CD4-positive, alpha-beta T cell (primary cell): ENCODE measurements around the gene SLC12A9. TPM values are rescaled to one million over a fixed set of nuclear protein-coding genes. Genes with fewer than 3 reads are reported as not detected.

ENCODE experiments used
- ATAC-seq: fragments of 200-7000 bp; cut with Tn5 transposase; one replicate; pipeline ENCODE4 v1.10.0; 2022; ENCODE audit warnings: mild to moderate bottlenecking; ENCODE audit not compliant: poor library complexity
- CTCF ChIA-PET: fragments of 350-600 bp; sonication (Branson Sonifier 250); formaldehyde crosslinking; loops from one replicate; lab custom pipeline; 2021; ENCODE audit warnings: antibody characterized with exemption, inconsistent platforms; lab: Charles Lee
- POLR2A ChIA-PET: fragments of 350-600 bp; sonication (Branson Sonifier 250); formaldehyde crosslinking; loops from one replicate; lab custom pipeline; 2021; ENCODE audit warnings: antibody characterized with exemption, inconsistent platforms; lab: Charles Lee
- DNase-seq, 14 experiments: peaks; one replicate each; pipeline ENCODE4 v3.0.0-alpha.2; 2013 to 2020; ENCODE audit warnings: mixed read lengths in 2 of 14
- H3K27ac ChIP-seq, 2 donors: one replicate each; pipeline versions ENCODE4 v1.5.1 to v1.7.0; 2013; ENCODE audit warnings: low read length in 2 of 2, low read depth in 1 of 2, mild to moderate bottlenecking in 1 of 2
- H3K27me3 ChIP-seq, 2 experiments: 1 replicate in 1 of 2; 2 replicates in 1 of 2; pipeline versions ENCODE4 v1.6.1 to v1.7.0; 2013; ENCODE audit warnings: low read length in 2 of 2, control low read depth in 1 of 2, mild to moderate bottlenecking in 1 of 2, moderate library complexity in 1 of 2; ENCODE audit not compliant: insufficient read depth in 2 of 2, control insufficient read depth in 1 of 2
- H3K36me3 ChIP-seq: one replicate; pipeline ENCODE4 v1.6.1; 2013; ENCODE audit warnings: low read length, control low read depth; ENCODE audit not compliant: insufficient read depth
- H3K4me1 ChIP-seq: one replicate; pipeline ENCODE4 v1.6.1; 2013; ENCODE audit warnings: low read length, control low read depth; ENCODE audit not compliant: insufficient read depth
- H3K4me3 ChIP-seq: one replicate; pipeline ENCODE4 v1.5.1; 2013; ENCODE audit warnings: mild to moderate bottlenecking, low read length, moderate library complexity
- H3K9me3 ChIP-seq, 2 experiments: 1 replicate in 1 of 2; 2 replicates in 1 of 2; pipeline versions ENCODE4 v1.6.1 to v1.7.0; 2013; ENCODE audit warnings: low read length in 2 of 2, mild to moderate bottlenecking in 2 of 2, control low read depth in 1 of 2, moderate library complexity in 1 of 2; ENCODE audit not compliant: control insufficient read depth in 1 of 2, insufficient read depth in 1 of 2
- H3K27ac Mint-ChIP-seq: one replicate; pipeline ENCODE4 v1.8.0; 2020; ENCODE audit warnings: mixed read lengths
- H3K27me3 Mint-ChIP-seq: one replicate; pipeline ENCODE4 v1.8.0; 2021; ENCODE audit warnings: mixed read lengths
- H3K36me3 Mint-ChIP-seq: one replicate; pipeline ENCODE4 v1.8.0; 2021; ENCODE audit warnings: low read depth, mixed read lengths
- H3K4me1 Mint-ChIP-seq: one replicate; pipeline ENCODE4 v1.8.0; 2021; ENCODE audit warnings: low read depth, mixed read lengths
- H3K4me3 Mint-ChIP-seq: one replicate; pipeline ENCODE4 v1.8.0; 2020; ENCODE audit warnings: mild to moderate bottlenecking, mixed read lengths
- H3K9me3 Mint-ChIP-seq: one replicate; pipeline ENCODE4 v1.8.0; 2020; ENCODE audit warnings: mixed read lengths
- intact Hi-C, 2 experiments: fragments of 100-400 bp; cut with DNase I in 1 of 2; cut with micrococcal nuclease in 1 of 2; formaldehyde crosslinking; loops; one replicate each; pipeline versions ENCODE4 v1.15.1 to v1.9.0; 2023 to 2025; cut with DNase I, micrococcal nuclease
- total RNA-seq, 174 experiments: library from RNA in 2 of 174; stranded (reverse) in 2 of 174; gene quantifications; one replicate each; pipeline ENCODE4 v1.2.3 and lab custom pipeline; 2021 to 2026
- TF ChIP-seq, protein P1 (sequence below): fragments of 200-600 bp; IDR thresholded peaks from one replicate; pipeline ENCODE4 v1.8.0; 2022; ENCODE audit warnings: antibody characterized with exemption, mild to moderate bottlenecking

Gene SLC12A9
- total RNA-seq, 2 experiments from 2014 or later, result 26.3 to 28.2 TPM

DNA sequence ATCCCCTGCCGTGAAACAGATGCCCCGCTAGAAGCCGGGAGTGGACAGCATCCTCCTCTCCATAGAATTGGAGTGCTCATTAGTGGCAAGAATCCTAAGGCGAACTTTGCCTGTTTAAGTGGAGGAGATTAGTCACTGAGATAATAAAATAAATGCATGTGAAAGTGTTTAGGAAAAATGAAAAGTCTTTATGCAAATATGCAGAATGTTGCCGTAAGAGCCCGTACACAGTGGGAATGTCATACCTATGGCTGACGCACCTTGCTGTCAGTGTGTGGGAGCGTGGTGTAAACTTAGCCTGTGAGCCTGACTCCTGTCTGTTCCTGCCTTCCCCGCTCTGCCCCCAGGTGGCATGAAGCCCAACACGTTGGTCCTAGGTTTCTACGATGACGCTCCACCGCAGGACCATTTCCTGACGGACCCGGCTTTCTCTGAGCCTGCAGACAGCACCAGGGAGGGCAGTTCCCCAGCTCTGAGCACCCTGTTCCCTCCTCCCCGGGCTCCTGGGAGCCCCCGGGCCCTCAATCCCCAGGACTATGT, 12.9 kb downstream of the SLC12A9 start:
- DNase-seq, result peak in 1 of 14 experiments; percentile 36
- H3K36me3 Mint-ChIP-seq, result peaks cover 34% of the 10 kb centered on the region
- H3K9me3 Mint-ChIP-seq, result no peaks in the 10 kb centered on the region
- intact Hi-C loops, result no loop called here
- H3K4me1 Mint-ChIP-seq, result peaks cover 9% of the 10 kb centered on the region
- Histone ChIP-seq H3K4me1 (peaks cover 28% of the 10 kb centered on the region), H3K27me3 (no peaks in the 10 kb centered on the region), H3K36me3 (peaks cover 39% of the 10 kb centered on the region), H3K27ac (no peak overlapping the region), H3K9me3 (no peaks in the 10 kb centered on the region), H3K4me3 (no peak overlapping the region)
- no peak for ATAC-seq
- peak overlapping the region; percentile 42 for H3K4me3 Mint-ChIP-seq
- peak overlapping the region; percentile 81 for H3K27ac Mint-ChIP-seq
- no peaks in the 10 kb centered on the region for H3K27me3 Mint-ChIP-seq
- CTCF ChIA-PET, result no interaction called here
- TF ChIP-seq, protein P1, sequence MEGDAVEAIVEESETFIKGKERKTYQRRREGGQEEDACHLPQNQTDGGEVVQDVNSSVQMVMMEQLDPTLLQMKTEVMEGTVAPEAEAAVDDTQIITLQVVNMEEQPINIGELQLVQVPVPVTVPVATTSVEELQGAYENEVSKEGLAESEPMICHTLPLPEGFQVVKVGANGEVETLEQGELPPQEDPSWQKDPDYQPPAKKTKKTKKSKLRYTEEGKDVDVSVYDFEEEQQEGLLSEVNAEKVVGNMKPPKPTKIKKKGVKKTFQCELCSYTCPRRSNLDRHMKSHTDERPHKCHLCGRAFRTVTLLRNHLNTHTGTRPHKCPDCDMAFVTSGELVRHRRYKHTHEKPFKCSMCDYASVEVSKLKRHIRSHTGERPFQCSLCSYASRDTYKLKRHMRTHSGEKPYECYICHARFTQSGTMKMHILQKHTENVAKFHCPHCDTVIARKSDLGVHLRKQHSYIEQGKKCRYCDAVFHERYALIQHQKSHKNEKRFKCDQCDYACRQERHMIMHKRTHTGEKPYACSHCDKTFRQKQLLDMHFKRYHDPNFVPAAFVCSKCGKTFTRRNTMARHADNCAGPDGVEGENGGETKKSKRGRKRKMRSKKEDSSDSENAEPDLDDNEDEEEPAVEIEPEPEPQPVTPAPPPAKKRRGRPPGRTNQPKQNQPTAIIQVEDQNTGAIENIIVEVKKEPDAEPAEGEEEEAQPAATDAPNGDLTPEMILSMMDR, result no peak
- POLR2A ChIA-PET, result interaction anchor here (0.6 kb wide), 1 partner anchor 9 kb away, joined by 3 read pairs; the partner anchor contains the start of gene SRRT

DNA sequence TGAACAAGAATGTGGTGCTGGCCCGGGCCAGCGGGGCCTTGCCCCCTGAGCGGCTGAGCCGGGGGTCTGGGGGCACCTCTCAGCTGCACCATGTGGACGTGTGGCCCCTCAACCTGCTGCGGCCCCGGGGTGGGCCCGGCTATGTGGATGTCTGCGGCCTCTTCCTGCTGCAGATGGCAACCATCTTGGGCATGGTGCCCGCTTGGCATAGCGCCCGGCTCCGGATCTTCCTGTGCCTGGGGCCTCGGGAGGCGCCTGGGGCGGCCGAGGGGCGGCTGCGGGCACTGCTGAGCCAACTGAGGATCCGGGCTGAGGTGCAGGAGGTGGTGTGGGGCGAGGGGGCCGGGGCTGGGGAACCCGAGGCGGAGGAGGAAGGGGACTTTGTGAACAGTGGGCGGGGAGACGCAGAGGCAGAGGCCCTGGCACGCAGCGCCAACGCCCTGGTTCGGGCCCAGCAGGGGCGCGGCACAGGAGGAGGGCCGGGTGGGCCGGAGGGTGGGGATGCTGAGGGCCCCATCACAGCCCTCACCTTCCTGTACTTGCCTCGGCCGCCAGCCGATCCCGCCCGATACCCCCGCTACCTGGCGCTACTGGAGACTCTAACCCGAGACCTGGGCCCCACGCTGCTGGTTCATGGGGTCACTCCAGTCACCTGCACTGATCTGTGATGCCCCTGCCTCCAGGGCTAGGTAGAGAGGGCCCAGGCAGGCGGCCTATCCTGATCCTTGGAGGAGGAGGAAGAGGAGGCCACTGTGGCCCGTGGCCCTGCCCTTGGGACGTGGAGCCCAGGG, 13.6 kb downstream of the SLC12A9 start:
- H3K36me3 ChIP-seq, result peaks cover 32% of the 10 kb centered on the region
- TF ChIP-seq, protein P1, result no peak
- no peak overlapping the region for H3K27ac ChIP-seq
- POLR2A ChIA-PET, result interaction anchor here (1.0 to 1.4 kb wide), 2 partner anchors 9 to 14 kb away, joined by 4 read pairs; partner anchors contain the start of genes SLC12A9 and SRRT
- ATAC-seq (peak; percentile 58), DNase-seq (peak in 8 of 14 experiments; percentile 31 to 59 (median 42))
- peak overlapping the region; percentile 81 for H3K27ac Mint-ChIP-seq
- H3K27me3 Mint-ChIP-seq, result no peaks in the 10 kb centered on the region
- no peaks in the 10 kb centered on the region for H3K9me3 Mint-ChIP-seq
- H3K4me3 ChIP-seq, result peak overlapping the region; percentile 61
- CTCF ChIA-PET, result no interaction called here
- no peaks in the 10 kb centered on the region for H3K27me3 ChIP-seq
- peaks cover 9% of the 10 kb centered on the region for H3K4me1 Mint-ChIP-seq
- H3K4me3 Mint-ChIP-seq, result peak overlapping the region; percentile 71
- peaks cover 27% of the 10 kb centered on the region for H3K36me3 Mint-ChIP-seq
- intact Hi-C loops, result no loop called here
- no peaks in the 10 kb centered on the region for H3K9me3 ChIP-seq
- peaks cover 28% of the 10 kb centered on the region for H3K4me1 ChIP-seq

DNA sequence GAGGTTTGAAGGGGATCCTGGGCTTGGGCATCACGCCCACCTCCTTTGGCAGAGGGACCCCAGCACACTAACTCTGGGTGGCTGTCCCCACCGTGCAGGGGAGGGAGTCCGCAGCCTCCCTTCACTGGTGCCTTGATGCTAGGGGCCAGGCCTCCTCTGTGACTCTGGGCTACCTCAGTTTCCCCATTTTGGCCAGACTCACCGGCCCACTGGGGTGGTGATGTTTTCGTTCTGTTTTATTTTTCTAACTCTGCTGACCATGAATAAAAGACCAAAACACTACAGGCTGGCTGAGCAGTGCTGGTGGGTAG, 14.2 kb downstream of the SLC12A9 start:
- Mint-ChIP-seq H3K4me1 (peaks cover 9% of the 10 kb centered on the region), H3K9me3 (no peaks in the 10 kb centered on the region), H3K27me3 (no peaks in the 10 kb centered on the region), H3K36me3 (peaks cover 27% of the 10 kb centered on the region), H3K4me3 (peak overlapping the region; percentile 71), H3K27ac (peak overlapping the region; percentile 81)
- TF ChIP-seq, protein P1, result no peak
- no peaks in the 10 kb centered on the region for H3K27me3 ChIP-seq
- H3K4me1 ChIP-seq, result peaks cover 28% of the 10 kb centered on the region
- peak overlapping the region in 1 of 2 donors; percentile 41 for H3K27ac ChIP-seq
- POLR2A ChIA-PET, result interaction anchor here (1.0 to 1.4 kb wide), 3 partner anchors 8 to 21 kb away, joined by 4 to 5 read pairs (median 4); partner anchors contain the start of genes SLC12A9 and SRRT
- intact Hi-C loops, result no loop called here
- peak overlapping the region; percentile 61 for H3K4me3 ChIP-seq
- peaks cover 29% of the 10 kb centered on the region for H3K36me3 ChIP-seq
- DNase-seq, result no peak
- ATAC-seq, result no peak
- CTCF ChIA-PET, result no interaction called here
- no peaks in the 10 kb centered on the region for H3K9me3 ChIP-seq
